COLO668 (cell line): ENCODE measurements around the gene ALPP.
"Not testable (repeated sequence)": the region's sequence is repeated elsewhere in the genome, so short reads cannot be mapped to it uniquely, and the experiment has no call there.

ENCODE experiments used
- DNase-seq: peaks from one replicate; lab custom pipeline; 2025; ENCODE audit not compliant: unreplicated experiment; lab: John Stamatoyannopoulos, UW

The ALPP gene

GRCh38 chr2:232400256-232401015, 21.9 kb downstream of the ALPP start:
- peak; percentile 23 for DNase-seq

DNA sequence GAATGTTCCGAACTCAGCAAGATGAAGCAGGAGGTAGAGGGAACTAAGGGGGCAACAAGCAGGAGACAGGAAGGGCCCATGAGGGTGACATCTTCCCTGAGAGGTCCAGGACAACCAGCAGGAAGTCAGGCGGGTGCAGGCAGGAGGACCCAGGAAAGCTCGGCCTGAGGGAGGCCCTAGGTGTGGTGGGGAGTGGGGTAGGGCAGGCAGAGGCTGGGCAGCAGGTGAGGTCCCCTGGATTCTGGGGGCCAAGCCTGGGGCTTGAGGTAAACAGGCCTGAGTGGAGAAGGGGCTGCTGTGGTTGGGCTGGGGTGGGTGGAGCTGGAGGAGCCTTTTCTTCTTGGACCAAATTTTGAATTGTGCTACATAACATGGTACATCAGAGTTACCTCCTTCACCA, 24.0 kb downstream of the ALPP start:
- DNase-seq = no peak

GRCh38 chr2:232405943-232406510, 27.5 kb downstream of the ALPP start:
- DNase-seq = no peak

GRCh38 chr2:232406556-232407310, 28.2 kb downstream of the ALPP start, which contains the start of gene ALPG:
Gene ALPG (plus strand): TSS chr2:232406844. CDS start chr2:232406895, 51 bp downstream.
- no peak for DNase-seq

GRCh38 chr2:232407428-232408150, 29.0 kb downstream of the ALPP start:
- not testable (repeated sequence) for DNase-seq

GRCh38 chr2:232408269-232408668, 29.7 kb downstream of the ALPP start:
- not testable (repeated sequence) for DNase-seq

DNA sequence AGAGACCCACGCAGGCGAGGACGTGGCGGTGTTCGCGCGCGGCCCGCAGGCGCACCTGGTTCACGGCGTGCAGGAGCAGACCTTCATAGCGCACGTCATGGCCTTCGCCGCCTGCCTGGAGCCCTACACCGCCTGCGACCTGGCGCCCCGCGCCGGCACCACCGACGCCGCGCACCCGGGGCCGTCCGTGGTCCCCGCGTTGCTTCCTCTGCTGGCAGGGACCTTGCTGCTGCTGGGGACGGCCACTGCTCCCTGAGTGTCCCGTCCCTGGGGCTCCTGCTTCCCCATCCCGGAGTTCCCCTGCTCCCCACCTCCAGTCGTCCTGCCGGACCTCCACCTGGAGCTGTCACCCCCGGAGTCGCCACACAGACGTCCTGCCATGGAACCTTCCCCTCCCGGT, 31.1 kb downstream of the ALPP start:
- not testable (repeated sequence) for DNase-seq

GRCh38 chr2:232410238-232410900, 31.8 kb downstream of the ALPP start:
- no peak for DNase-seq

DNA sequence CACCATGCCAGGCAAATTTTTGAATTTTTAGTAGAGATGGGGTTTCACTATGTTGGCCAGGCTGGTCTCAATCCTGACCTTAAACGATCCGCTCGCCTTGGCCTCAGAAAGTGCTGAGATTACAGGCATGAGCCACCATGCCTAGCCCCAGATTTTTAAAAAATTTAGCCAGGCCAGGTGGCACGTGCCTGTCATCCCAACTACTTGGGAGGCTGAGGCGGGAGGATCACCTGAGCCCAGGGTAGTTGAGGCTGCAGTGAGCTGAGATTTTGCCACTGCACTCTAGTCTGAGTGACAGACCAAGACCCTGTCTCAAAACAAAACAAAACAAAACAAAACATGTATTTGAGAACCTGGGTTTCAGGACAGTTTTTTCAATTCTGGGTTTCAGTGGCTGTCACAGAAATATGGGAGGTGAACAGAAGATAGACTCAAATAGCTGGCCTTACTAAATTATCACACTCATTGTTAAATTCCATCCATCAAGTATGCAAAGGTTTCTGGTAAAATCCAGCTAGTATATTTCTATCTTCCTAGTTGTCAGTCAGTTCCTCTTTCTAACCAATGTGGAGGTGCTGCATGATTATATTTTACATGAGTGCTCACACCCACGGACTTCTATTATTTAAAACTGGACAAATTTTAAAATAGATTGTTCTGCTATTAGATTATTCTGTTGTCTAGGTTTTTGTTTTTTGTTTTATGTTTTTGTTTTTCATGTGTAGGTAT, 33.5 kb downstream of the ALPP start:
- no peak for DNase-seq

- DNase-seq = no peak
Observed at GRCh38 chr2:232412986-232413385, 34.4 kb downstream of the ALPP start.

DNA sequence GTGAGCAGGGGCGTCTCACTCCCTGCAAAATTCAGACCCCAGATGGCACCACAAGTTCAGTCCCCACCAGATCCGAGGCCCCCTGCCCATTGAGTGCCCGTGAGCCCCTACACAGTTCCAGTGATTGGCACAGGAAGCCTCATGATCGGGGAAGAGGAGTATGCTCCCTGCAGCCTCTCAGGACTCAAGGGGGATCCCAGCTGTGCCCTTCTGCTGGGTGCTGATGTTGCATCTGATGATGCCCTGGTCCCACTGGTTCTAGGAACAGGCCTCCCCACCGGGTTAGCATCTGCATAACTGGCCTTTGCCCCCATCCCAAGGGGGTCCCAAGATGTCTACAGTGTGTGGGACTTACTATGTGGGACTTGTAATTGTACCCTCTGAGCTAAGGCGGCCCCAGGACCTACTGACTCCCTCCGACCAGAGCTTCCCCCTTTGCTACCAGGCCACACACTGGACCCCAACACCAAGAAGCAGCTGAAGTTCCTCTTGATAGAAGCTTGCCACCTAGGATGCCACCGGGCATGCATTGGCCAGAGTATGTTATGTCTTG, 36.7 kb downstream of the ALPP start:
- DNase-seq = no peak

DNA sequence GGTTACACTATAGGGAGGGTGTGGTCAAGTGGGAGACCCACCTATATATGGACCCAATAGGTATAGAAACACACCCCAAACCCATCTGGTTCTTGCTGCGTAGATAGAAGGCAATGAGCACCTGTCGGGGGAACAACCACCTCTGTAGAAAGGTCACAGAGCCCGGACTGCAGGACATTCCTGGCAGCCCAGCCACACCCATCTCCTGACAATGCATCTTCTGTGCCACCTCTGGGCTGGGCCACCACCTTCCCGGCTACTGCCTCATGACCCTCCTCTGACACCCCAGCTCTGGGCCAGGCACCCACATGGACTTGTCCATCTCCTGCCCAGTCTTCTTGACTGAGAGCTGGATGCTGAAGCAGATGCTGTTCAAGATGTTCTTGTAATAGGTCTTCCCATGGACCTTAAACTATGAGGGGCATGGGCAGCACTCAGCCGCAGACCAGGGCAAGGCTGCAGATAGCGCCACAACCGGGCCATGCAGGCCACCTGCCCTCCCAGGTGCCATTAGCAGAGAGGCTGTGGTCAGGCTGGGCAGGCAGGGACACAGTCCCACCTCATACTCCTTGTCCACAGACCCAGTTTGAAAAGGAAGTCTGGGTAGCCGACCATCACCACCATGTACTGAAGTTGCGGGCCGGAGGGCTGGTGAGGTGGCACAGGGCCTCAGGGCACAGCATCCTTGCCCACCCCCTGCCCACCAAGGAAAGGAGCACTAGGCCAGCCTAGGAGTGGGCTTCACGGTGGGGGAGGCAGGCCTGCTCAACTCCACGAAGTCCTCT, 37.4 kb downstream of the ALPP start:
- DNase-seq = no peak

DNA sequence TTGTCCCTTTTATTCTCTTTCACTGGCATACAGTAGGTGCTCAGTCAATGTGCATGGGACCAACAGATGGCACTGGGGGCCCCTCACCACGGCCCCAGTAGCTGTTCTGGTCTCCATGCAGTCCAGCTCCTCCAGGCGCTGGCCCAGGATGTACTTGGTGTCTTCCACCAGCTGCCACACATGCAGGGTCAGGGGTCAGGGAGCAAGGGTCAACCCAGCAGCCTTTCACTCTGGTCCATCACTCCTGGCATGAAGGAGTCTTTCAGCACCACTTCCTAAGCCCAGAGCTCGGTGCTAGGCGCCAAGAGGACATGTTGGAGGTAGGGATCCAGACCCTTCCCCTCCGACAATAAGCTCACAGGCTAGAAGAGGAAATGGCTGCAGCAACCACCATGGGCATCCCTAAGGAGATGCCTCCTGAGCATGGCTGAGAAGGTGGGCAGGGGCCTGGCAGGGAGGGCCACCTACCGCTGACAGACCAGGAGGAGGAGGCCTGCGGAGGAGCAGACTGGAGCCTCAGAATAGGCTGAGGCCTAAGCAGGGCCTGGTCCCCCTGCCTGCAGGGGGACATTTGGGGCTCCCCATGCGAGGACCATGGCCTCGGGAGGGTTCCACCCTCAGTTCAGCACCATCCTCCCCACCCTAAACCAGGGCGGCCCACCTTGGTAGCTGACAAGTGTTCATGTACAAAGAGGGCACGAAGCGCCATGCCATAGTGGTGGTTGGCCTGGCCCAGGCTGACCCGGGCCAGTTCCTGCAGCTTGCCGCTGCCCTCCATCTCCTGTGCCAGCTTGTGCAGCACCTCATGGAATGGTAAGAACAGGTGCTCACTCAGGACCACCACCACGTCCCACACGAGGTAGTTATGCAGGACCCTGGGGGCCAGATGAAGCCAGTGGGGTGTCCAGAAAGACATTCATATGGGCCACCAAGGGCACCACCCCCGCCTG, 38.2 kb downstream of the ALPP start:
- no peak for DNase-seq

- DNase-seq = no peak
Observed at GRCh38 chr2:232417489-232417888, 38.9 kb downstream of the ALPP start.

DNA sequence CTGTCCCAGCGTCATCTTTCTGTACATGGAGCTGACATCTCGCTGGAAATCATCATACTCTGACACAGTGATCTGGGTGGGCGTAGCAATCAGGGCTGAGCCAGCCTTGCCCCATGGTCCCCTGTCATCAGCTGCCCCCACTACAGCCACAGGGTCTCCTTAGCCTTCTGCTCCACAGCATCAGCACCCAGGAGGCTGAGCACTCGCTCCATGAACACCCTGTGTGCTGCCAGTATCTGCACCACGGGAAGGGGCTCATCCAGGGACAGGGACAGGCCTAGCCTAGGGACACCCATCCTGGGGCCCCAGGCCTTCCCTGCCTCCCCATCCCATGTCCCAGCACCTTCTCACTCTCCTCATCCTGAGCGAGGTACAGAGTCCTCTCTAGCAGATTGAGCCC, 39.5 kb downstream of the ALPP start:
- DNase-seq = no peak

GRCh38 chr2:232418466-232419244, 40.1 kb downstream of the ALPP start:
- peak; percentile 55 for DNase-seq
